HEK293T (cell line): ENCODE measurements around the gene INS.

Source experiments
- FOXA1 ChIP-seq: fragments of 450-650 bp; IDR thresholded peaks from 2 replicates; pipeline ENCODE4 v1.6.1; 2016; ENCODE audit warnings: mild to moderate bottlenecking
- PKNOX1 ChIP-seq: fragments of 450-650 bp; IDR thresholded peaks from 2 replicates; pipeline ENCODE4 v1.6.1; 2016
- SUZ12 ChIP-seq: fragments of 450-650 bp; IDR thresholded peaks from 2 replicates; pipeline ENCODE4 v1.6.1; 2016; ENCODE audit warnings: mild to moderate bottlenecking

GRCh38 chr11:2195756-2196088 is 34.7 kb upstream of the INS start:
- no peak for TF ChIP-seq SUZ12
- no peak for TF ChIP-seq FOXA1
- no peak for TF ChIP-seq PKNOX1
